Activated T-helper 9 cell treated with anti-CD3 and anti-CD28 coated beads, Interleukin-2, amount 50 U/mL, for 16 hours (primary cell): Measurements from ENCODE around the gene GPBP1L1.
A peak's percentile ranks its signal among the peaks of the same experiment; 100 is the strongest.

ENCODE experiments used
- DNase-seq: peaks from one replicate; pipeline ENCODE4 v3.0.0-alpha.2; 2020; ENCODE audit warnings: low read depth

The GPBP1L1 gene

DNA sequence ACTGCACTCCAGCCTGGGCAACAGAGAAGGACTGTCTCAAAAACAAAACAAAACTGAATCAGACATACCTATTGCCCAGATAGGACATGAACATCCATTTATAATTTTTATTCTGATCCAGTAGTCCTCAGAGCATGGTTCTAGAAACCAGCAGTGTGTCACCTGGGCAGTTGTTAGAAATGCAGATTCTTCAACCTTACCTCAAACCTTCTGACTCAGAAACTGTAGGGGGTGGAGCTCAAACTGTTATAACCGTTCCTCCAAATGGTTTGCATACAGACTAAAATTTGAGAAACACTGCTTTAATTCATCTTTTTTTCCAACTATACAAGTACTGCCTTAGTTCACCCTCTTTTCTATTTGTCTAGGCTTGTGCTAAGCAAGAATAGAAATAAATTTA, 96.5 kb downstream of the GPBP1L1 start:
- no peak for DNase-seq

DNA sequence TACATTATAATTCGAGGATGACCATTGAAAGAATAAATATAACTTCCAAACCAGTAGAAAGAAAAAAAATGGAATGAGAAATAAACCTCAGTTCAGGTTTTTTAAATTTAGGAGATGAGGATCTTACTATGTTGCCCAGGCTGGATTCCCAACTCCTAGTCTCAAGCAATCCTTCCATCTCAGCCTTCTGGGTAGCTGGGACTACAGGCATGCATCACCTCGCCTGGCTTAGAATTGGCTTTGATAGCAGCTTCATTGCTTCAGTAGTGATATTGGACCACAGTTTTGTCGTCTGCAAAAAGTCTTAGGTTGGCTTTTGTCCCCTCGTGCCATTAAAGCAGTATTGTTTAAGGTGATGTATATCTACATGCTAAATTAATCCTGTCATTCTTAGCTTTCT, 99.6 kb downstream of the GPBP1L1 start:
- no peak for DNase-seq

DNA sequence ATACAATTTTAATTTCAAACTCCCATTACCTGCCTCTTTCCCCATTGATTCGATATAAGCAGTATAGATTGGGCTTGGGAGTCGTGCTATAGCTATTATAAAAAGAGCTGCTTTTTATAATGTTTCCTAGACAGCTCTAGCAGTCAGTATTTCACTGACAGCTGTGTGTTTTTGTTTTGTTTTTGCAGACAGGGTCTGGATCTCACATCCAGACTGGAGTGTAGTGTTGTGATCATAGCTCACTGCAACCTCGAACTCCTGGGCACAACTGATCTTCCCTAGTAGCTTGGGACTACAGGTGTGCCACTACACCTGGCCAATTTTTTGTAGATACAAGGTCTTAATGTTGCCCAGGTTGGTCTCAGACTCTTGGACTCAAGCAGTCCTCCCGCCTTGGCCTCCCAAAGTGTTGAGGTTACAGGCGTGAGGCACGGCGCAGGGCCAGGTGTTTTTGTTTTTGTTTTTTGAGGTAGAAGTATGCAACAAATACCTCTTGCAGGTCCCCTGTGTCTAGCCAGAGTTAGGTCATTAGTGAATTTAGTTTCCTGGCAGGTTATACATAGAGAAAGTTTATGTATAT, 100.7 kb downstream of the GPBP1L1 start:
- DNase-seq: no peak

DNA sequence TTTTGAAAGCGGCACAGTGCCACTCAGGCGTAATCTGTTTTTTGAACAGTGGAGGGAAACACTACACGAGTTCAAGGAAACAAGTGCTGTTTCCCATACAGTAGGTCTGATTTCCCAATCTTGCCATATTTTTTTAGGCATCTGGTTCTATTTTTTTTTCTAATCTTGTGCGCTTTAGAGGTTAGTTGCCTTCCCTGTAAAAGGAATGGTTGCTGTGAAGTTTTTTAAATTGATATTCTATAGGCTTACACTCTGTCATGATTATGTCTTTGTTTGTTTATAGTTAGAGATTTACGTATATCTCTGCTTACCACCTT, 101.3 kb downstream of the GPBP1L1 start:
- no peak for DNase-seq

DNA sequence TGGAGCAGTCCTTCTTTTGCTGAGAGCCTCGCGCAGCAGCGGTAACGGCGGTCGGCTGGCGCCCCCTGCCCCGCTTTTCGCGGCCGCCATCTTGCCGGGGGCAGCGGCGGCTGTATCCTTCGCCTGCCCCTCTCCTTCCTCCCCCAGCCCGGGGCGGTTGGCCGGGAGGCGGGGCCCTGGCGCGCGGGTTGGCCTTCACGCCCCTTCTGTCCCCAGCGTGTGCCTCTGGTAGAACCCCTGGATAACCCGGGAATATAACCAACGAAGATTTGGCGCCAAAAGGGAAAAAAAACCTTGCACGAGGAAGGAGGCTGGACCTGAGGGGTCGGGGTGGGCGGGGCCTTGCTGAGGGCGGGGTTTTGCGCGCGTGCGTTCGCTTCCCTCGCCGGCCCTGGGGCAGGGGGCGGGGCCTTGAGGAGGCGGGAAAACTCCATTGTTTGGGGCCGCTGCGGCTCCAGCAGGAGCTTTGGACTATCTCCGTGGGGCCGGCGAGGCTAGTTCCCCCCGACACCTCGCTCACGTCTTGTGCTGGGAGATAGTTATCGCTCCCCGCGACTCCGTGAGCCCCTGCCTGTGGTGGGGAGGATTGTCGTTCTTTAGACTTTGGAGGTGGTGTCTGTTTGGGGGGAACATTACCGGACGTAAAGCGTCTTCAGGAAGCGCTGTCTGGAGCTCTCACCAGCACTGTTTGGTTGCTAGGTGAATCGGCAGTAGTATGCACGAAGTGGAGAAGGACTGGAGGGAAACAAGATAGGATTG, 101.8 kb downstream of the GPBP1L1 start:
- DNase-seq: peak; percentile 80

DNA sequence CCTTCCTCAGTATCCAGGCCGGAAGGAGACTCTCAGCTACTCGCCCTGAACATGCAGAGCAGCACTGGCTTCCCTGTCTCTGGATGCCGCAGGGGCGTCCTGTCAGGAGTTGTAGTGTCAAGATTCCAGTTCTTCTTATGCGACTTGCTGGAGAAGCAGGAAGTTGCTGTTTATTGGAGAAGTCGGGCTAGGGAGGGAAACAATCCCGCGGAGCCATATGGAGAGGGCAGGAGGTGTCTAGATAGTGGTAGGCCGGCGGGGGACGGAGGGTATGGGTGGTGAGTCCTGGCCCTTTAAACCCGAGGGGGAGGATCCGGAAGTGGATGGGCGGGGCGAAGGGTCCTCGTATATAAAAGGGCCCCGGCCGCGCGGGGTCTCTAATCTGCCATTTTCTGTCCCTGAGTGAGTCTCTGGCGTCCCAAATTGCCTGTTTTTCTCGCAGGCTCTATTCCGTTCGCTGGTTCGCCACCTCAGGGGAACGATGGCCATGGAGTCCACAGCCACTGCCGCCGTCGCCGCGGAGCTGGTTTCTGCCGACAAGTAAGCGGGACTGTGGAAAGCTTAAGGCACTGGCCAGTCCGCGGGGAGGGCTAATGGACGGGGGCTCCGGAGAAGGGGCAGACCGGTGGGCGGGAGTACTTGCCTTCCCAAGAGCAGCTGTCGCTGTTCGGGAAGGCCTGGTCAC, 102.5 kb downstream of the GPBP1L1 start, which contains the start of gene NASP:
Gene NASP (plus strand): TSS at position 376 of the 685 bp plus-strand sequence. CDS start 106 bp downstream, at position 482.
- DNase-seq: peak; percentile 88

DNA sequence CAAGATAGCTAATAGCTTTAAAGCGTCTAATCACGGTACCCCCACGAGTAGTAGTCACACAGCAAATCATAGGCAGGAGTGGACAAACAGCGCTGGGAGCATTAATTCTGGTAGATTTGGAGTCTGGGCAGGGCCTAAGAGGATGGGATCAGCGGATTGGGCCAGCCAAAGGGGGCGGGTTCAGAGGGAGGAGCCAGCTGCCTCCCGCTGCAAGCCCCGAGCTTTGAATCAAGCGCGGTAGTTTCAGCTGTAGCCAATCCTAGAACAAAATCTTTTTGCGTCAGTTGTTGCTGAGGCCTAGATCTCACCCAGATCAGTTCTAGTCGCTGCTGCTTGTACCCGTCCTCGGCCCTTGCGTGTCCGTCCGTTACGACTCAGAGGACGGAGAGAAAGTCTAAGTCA, 103.1 kb downstream of the GPBP1L1 start:
- DNase-seq: peak; percentile 87
